ENCODE data around the gene PNCK. TPM values are rescaled to one million over a fixed set of nuclear protein-coding genes. Genes with fewer than 3 reads are reported as not detected.

Gene PNCK
- total and polyA plus RNA-seq, 2 experiments from 2014 or later = 3.5 to 11.9 TPM

DNA sequence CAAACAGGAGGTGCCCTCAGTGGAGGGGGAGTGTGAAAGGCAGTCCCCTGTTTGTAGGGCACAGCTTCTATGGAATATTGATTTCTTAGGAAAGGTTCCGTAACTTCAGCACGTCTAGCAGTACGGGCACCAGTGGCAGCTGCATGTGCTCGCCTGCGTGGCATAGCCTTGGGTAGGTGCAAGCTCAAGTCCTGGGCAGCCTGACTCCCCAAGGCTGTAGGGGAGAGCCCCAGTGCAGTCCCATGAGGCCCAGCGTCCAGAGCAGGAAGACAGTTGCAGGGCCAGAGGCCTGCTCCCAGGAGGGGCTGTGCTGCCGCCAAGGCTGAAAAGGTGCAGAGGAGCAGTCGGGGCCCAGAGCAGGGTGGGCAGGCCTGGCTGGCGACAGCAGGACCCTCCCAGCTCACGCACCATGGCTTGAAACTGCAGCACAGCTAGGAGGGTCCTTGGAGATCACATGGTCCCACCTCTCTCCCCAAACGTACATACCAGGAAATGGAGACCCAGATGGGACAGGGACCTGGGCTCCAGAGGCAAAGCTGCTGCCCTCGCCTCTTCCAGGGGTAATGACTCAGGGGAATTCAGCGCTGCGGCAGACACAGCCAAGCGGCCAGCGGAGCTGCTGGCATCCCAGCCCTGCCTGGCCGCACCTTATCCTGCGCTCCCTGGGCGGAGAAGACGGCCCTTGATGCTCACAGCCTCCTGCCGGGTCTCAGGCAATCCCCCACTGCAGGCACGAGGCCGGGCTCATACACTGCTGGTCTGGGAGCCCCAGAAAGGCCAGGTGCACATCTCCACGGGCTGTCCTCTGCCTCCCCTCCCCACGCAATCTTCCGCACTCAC, 32.7 kb downstream of the PNCK start (continued):
- TF ChIP-seq NANOG (IDR thresholded peaks at IDR 0.05; ENCODE audit: borderline replicate concordance) = no peak
- TF ChIP-seq, protein P1, sequence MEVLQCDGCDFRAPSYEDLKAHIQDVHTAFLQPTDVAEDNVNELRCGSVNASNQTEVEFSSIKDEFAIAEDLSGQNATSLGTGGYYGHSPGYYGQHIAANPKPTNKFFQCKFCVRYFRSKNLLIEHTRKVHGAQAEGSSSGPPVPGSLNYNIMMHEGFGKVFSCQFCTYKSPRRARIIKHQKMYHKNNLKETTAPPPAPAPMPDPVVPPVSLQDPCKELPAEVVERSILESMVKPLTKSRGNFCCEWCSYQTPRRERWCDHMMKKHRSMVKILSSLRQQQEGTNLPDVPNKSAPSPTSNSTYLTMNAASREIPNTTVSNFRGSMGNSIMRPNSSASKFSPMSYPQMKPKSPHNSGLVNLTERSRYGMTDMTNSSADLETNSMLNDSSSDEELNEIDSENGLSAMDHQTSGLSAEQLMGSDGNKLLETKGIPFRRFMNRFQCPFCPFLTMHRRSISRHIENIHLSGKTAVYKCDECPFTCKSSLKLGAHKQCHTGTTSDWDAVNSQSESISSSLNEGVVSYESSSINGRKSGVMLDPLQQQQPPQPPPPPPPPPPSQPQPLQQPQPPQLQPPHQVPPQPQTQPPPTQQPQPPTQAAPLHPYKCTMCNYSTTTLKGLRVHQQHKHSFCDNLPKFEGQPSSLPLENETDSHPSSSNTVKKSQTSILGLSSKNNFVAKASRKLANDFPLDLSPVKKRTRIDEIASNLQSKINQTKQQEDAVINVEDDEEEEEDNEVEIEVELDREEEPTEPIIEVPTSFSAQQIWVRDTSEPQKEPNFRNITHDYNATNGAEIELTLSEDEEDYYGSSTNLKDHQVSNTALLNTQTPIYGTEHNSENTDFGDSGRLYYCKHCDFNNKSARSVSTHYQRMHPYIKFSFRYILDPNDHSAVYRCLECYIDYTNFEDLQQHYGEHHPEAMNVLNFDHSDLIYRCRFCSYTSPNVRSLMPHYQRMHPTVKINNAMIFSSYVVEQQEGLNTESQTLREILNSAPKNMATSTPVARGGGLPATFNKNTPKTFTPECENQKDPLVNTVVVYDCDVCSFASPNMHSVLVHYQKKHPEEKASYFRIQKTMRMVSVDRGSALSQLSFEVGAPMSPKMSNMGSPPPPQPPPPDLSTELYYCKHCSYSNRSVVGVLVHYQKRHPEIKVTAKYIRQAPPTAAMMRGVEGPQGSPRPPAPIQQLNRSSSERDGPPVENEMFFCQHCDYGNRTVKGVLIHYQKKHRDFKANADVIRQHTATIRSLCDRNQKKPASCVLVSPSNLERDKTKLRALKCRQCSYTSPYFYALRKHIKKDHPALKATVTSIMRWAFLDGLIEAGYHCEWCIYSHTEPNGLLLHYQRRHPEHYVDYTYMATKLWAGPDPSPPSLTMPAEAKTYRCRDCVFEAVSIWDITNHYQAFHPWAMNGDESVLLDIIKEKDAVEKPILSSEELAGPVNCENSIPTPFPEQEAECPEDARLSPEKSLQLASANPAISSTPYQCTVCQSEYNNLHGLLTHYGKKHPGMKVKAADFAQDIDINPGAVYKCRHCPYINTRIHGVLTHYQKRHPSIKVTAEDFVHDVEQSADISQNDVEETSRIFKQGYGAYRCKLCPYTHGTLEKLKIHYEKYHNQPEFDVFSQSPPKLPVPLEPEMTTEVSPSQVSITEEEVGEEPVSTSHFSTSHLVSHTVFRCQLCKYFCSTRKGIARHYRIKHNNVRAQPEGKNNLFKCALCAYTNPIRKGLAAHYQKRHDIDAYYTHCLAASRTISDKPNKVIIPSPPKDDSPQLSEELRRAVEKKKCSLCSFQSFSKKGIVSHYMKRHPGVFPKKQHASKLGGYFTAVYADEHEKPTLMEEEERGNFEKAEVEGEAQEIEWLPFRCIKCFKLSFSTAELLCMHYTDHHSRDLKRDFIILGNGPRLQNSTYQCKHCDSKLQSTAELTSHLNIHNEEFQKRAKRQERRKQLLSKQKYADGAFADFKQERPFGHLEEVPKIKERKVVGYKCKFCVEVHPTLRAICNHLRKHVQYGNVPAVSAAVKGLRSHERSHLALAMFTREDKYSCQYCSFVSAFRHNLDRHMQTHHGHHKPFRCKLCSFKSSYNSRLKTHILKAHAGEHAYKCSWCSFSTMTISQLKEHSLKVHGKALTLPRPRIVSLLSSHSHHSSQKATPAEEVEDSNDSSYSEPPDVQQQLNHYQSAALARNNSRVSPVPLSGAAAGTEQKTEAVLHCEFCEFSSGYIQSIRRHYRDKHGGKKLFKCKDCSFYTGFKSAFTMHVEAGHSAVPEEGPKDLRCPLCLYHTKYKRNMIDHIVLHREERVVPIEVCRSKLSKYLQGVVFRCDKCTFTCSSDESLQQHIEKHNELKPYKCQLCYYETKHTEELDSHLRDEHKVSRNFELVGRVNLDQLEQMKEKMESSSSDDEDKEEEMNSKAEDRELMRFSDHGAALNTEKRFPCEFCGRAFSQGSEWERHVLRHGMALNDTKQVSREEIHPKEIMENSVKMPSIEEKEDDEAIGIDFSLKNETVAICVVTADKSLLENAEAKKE (CRISPR knock-in tag; IDR thresholded peaks at IDR 0.05) = no peak
- no peak for TF ChIP-seq CREB1 (CRISPR knock-in tag; IDR thresholded peaks at IDR 0.05; ENCODE audit: low read depth)
- TF ChIP-seq ZNF114 (CRISPR knock-in tag; IDR thresholded peaks at IDR 0.05) = no peak
- TF ChIP-seq POLR2AphosphoS5 (IDR thresholded peaks at IDR 0.05; ENCODE audit: low read depth) = no peak
- no peak for TF ChIP-seq EZH2phosphoT487 (IDR thresholded peaks at IDR 0.05; ENCODE audit: unreplicated experiment)
- no peak for TF ChIP-seq STAT1 (IDR thresholded peaks at IDR 0.05; ENCODE audit: unreplicated experiment)

DNA sequence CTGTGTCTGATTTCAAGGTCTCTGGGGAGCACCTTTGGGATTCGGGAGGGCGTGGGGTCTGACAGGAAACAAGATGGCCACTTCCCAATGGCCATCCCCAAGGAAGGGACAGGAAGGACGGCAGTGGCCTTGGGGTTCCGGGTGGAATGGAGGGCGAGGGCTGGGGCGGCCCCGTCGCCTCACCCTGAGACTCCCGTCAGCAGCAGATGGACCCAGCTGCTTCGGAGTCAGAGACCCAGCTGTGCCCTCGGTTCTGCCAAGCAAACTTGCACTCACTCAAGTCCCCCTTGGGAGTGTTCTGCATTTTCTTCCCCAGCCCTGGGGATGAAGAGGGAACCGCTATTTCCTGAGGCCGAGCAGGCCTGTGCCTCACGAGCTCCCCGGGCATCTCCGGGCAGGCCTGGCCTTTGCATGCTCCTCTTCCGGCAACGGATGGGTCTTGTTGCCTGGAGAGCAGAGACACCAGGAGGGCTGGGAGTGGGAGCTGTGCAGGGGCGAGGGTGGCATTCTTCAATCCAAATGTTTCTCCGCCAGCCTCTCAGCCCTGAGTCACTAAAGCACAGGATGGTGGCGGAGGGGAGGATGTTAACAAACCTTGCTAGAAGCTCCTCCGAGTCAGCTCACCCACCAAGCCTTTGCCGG, 33.4 kb downstream of the PNCK start:
- no peaks in the 10 kb centered on the region for H3K79me2 ChIP-seq (replicated peaks; ENCODE audit: insufficient read depth)
- Mint-ChIP-seq H3K9me3 (no peaks in the 10 kb centered on the region; the same call in 2 of the 3 replicates), H3K4me1 (peaks cover 8% of the 10 kb centered on the region; the same call in 2 of the 3 replicates), H3K27me3 (ENCODE audit: insufficient read depth, low read depth, poor library complexity) (peaks cover 36% of the 10 kb centered on the region), H3K27ac (no peak overlapping the region), H3K4me3 (no peak overlapping the region), H3K36me3 (ENCODE audit: low read depth) (no peaks in the 10 kb centered on the region)
- DNase-seq (ENCODE audit: low spot score) (no peak), ATAC-seq (no peak)
- no peak overlapping the region for H3K4me3 ChIP-seq
- H3K4me1 ChIP-seq (ENCODE audit: insufficient read depth) = no peaks in the 10 kb centered on the region; the same call in 1 of the 2 replicates
- H3K27ac ChIP-seq (ENCODE audit: low read depth) = no peak overlapping the region
- H2AFZ ChIP-seq = no peak overlapping the region
- H3K9me2 ChIP-seq (ENCODE audit: insufficient read depth) = no peaks in the 10 kb centered on the region
- H4K20me1 ChIP-seq (replicated peaks; ENCODE audit: insufficient read depth) = no peaks in the 10 kb centered on the region
- H3K4me2 ChIP-seq = no peak overlapping the region
- no peaks in the 10 kb centered on the region for H3K36me3 ChIP-seq (ENCODE audit: insufficient read depth)
- no peaks in the 10 kb centered on the region for H3F3A ChIP-seq (replicated peaks; ENCODE audit: low read depth)
- peaks cover 45% of the 10 kb centered on the region for H3K27me3 ChIP-seq (ENCODE audit: insufficient read depth)
- TF ChIP-seq JUNB (IDR thresholded peaks at IDR 0.05; ENCODE audit: unreplicated experiment) = no peak
- TF ChIP-seq, protein P2, sequence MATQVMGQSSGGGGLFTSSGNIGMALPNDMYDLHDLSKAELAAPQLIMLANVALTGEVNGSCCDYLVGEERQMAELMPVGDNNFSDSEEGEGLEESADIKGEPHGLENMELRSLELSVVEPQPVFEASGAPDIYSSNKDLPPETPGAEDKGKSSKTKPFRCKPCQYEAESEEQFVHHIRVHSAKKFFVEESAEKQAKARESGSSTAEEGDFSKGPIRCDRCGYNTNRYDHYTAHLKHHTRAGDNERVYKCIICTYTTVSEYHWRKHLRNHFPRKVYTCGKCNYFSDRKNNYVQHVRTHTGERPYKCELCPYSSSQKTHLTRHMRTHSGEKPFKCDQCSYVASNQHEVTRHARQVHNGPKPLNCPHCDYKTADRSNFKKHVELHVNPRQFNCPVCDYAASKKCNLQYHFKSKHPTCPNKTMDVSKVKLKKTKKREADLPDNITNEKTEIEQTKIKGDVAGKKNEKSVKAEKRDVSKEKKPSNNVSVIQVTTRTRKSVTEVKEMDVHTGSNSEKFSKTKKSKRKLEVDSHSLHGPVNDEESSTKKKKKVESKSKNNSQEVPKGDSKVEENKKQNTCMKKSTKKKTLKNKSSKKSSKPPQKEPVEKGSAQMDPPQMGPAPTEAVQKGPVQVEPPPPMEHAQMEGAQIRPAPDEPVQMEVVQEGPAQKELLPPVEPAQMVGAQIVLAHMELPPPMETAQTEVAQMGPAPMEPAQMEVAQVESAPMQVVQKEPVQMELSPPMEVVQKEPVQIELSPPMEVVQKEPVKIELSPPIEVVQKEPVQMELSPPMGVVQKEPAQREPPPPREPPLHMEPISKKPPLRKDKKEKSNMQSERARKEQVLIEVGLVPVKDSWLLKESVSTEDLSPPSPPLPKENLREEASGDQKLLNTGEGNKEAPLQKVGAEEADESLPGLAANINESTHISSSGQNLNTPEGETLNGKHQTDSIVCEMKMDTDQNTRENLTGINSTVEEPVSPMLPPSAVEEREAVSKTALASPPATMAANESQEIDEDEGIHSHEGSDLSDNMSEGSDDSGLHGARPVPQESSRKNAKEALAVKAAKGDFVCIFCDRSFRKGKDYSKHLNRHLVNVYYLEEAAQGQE (IDR thresholded peaks at IDR 0.05; ENCODE audit: unreplicated experiment) = no peak
- no peak for TF ChIP-seq POLR2AphosphoS5 (IDR thresholded peaks at IDR 0.05; ENCODE audit: low read depth)
- TF ChIP-seq EZH2phosphoT487 (IDR thresholded peaks at IDR 0.05; ENCODE audit: unreplicated experiment) = no peak
- no peak for TF ChIP-seq CREB1 (CRISPR knock-in tag; IDR thresholded peaks at IDR 0.05; ENCODE audit: low read depth)
- TF ChIP-seq, protein P3, sequence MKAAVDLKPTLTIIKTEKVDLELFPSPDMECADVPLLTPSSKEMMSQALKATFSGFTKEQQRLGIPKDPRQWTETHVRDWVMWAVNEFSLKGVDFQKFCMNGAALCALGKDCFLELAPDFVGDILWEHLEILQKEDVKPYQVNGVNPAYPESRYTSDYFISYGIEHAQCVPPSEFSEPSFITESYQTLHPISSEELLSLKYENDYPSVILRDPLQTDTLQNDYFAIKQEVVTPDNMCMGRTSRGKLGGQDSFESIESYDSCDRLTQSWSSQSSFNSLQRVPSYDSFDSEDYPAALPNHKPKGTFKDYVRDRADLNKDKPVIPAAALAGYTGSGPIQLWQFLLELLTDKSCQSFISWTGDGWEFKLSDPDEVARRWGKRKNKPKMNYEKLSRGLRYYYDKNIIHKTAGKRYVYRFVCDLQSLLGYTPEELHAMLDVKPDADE (IDR thresholded peaks at IDR 0.05) = no peak
- no peak for TF ChIP-seq STAT1 (IDR thresholded peaks at IDR 0.05; ENCODE audit: unreplicated experiment)

Data from GM23338 (cell line).